NCI-H1092 (cell line): ENCODE measurements around the gene DDX28.
"Not testable (repeated sequence)": the region's sequence is repeated elsewhere in the genome, so short reads cannot be mapped to it uniquely, and the experiment has no call there.

Experiments used
- DNase-seq: peaks from one replicate; lab custom pipeline; 2025; lab: John Stamatoyannopoulos, UW

Gene DDX28

DNA sequence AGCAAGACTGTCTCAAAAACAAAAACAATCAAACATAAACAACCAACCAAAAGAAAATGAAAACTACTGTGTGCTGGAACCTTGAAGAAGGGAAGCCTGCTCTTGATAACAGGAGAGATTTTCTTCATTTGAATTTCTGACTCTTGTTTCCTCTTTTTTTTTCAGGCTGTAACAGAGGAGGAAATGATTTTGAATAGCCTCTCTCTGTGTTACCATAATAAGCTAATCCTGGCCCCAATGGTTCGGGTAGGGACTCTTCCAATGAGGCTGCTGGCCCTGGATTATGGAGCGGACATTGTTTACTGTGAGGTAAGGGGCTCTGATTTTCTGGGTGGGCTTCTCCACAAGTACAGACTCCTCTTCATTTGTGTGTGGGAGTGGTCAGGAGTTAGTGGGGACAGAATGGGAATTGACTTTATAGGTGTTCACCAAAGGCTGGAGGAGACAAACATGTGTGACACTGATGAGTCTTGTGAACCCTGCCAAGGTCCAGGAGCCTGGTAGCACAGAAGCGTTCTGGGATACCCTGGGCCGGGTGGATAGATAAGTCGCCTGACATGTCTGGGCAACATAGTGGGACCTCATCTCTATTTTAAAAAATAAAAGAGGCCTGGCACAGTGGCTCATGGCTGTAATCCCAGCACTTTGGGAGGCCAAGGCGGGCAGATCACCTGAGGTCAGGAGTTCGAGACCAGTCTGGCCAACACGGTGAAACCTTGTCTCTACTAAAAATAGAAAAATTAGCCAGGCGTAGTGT is 15.0 kb upstream of the DDX28 start:
- DNase-seq: no peak

DNA sequence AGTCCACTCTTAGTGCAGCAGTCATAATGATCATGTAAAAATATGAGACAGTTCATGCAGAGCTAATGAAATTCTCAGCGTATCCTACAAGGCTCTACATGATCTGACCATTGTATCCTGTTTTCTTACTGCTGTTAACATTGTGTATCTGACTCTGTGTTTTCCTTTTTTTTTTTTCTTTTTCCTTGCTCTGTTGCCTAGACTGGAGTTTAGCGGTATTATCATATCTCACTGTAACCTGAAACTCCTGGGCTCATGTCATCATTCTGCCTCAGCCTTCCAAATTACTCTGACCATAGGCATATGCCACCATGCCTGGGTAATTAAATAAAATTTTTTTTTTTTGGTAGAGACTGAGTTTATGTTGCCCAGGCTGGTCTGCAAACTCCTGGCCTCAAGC is 12.2 kb upstream of the DDX28 start:
- no peak for DNase-seq

DNA sequence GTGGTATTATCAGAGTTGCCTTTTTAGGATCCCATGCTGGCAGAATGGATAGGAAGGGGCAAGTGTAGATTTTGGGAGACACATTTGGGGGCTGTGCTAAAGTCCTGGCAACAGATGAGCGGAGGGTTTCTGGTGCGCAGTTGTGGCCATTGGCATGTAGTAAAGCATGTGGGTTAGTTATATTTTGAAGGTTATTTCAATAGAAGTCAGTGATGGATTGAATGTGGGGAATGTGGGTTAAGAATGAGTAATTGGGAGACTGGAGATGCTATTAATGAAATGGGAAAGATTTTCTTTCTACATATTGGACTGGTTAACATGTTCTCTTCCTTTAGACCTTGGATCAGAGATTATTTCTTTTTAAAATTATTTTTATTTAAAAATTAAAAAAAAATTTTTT is 10.1 kb upstream of the DDX28 start:
- no peak for DNase-seq

DNA sequence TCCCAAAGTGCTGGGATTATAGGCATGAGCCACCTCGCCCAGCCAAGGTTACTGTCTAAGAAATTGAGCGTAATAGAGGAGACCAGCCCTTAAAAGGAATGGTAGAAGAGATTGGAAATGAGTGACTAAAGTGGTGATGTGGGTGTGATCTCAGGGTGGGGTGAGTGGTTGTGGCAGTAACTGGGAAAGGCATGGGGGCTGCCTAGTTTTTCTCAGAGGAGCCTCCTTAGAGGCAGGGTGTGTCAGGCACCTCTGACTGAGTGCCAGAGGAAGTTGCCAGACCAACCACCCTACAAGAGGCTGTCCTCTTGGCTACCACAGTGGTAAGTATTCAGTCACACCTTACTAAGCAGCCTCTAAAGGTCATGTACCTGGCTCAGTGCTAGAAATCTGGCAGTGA is 8.9 kb upstream of the DDX28 start:
- no peak for DNase-seq

DNA sequence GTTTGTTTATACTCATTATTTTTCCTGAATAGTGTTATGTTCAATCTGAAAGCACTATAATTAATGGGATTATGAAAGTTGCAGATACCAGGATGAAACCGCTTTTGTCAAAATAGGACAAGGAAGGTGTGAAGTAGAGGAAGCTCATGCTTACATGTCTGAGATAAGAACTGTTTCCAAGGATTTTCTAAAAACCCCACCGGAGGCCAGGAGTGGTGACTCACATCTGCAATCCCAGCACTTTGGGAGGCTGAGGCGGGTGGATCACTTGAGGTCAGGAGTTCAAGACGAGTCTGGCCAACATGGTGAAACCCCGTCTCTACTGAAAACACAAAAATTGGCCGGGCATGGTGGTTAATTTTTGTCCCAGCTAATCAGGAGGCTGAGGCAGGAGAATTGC is 7.1 kb upstream of the DDX28 start:
- DNase-seq: not testable (repeated sequence)

DNA sequence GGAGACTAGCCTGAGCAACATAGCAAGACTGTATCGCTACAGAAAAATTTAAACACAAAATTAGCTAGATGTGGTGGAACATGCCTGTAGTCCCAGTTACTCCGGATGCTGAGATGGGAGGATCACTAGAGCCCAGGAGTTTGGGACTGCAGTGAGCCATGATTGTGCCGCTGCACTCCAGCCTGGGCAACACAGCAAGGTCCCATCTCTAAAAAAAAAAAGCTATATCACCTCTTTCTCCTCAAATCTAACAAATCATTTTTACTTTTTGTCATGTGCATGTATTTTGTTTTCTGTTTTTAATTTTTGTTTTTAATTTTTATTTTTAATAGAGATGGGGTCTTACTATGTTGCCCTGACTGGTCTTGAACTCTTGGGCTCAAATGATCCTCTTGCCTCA is 6.0 kb upstream of the DDX28 start:
- no peak for DNase-seq

DNA sequence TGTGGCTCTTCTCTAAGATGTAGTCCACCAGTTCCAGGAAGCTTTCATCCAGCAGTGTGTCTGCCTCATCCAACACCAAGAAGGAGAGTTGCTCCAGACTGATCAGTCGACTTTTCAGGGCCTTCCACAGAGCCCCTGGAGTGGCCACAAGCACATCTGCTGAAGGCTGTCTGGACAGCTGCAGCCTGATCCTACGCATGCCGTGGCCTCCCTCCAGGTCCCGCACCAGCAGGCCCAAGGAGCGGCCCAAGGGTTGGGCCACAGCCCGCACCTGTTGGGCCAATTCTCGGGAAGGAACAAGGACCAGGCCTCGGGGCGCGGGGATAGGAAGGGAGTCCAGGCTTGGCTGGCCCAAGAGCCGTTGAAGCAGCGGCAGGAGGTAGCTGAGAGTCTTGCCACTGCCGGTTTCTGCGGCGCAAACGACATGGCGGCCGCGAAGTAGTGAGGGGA is 729 bp downstream of the DDX28 start:
- DNase-seq: no peak

DNA sequence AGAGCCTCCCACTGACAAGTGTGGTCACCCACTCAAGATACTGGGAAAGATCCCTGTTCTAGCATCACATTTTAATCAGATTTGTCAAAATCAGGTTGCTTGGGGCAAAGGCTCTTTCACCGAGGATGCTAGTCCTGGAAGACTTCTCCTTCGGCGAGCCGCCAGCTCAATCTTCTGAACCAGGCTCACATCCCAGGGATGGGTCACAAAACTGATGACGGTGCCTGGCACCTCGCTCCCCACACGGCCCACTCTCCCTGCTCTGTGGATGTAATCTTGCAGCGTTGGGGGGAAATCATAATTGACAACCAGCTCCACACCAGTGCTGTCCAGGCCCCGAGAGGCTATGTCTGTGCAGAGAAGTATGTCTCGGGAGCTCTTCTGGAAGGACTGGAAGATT is 1.5 kb downstream of the DDX28 start:
- DNase-seq: no peak

DNA sequence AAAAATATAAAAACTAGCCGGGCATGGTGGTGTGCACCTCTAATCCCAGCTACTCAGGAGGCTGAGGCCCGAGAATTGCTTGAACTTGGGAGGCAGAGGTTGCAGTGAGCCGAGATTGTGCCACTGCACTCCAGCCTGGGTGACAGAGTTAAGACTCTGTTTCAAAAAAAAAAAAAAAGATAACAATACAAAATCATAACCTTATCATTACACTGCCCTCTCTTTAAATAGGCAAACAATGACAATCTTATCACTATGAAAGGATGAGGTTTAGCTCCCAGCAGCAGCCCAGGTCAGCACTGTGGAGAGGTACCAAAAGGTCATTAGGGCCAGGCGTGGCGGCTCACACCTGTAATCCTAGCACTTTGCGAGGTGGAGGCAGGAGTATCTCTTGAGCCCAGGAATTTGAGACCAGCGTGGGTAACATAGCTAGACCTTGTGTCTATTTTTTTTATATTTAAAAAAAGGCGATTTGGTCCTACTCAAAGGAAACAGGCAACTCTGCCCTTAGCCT is 3.8 kb downstream of the DDX28 start:
- no peak for DNase-seq

DNA sequence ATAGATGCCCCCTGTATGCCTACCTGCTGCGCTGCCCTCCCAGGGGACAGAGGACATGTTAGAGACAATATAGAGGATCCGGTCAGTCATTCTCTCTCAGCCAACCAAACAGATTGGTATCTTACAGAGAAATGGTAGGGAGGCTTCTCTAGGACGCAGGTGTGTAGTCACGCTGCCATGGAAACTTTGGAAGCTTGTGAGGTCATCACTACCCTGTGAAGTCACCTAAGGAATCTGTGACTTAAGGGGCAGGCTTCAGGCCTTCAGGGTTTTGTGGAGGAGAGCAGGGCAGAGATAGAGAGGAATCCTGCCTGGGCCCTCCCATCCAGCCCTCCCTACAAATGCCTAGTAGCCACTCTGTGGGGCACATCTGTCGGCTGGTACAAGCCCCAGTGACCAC is 7.4 kb downstream of the DDX28 start, which contains the start of gene DPEP2NB:
TSS of gene DPEP2NB (minus strand) at position 231 of the 400 bp plus-strand sequence. CDS start at position 90, 141 bp downstream.
- DNase-seq: no peak

DNA sequence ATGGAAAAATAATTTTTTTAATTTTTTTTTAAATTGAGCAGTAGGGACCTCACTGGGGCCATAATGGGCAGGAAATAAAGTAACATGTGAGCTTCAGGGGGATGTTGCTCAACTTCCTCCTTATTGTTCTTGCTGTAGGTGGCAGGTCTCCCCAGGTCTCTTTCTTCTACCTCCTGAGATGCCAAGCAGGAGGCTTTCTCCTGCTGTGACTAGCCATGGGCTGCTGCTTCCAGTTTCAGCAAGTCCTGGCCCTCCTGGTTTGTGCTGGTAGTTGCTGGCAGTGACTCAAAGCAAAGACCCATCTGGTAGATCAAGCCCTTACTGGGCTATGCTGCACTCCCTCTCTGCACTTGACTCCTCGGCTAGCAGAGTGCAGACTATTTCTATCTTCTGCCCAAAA is 9.6 kb downstream of the DDX28 start:
- no peak for DNase-seq

DNA sequence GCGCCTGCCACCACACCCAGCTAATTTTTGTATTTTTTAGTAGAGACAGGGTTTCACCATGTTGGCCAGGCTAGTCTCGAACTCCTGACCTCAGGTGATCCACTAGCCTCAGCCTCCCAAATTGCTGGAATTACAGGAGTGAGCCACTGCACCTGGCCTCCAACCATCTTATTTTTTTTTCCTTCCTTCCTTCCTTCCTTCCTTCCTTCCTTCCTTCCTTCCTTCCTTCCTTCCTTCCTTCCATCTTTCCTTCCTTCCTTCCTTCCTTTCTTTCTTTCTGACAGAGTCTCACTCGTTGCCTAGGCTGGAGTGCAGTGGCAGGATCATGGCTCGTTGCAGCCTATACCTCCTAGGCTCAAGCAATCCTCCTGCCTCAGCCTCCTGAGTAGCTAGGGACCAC is 13.2 kb downstream of the DDX28 start:
- not testable (repeated sequence) for DNase-seq

DNA sequence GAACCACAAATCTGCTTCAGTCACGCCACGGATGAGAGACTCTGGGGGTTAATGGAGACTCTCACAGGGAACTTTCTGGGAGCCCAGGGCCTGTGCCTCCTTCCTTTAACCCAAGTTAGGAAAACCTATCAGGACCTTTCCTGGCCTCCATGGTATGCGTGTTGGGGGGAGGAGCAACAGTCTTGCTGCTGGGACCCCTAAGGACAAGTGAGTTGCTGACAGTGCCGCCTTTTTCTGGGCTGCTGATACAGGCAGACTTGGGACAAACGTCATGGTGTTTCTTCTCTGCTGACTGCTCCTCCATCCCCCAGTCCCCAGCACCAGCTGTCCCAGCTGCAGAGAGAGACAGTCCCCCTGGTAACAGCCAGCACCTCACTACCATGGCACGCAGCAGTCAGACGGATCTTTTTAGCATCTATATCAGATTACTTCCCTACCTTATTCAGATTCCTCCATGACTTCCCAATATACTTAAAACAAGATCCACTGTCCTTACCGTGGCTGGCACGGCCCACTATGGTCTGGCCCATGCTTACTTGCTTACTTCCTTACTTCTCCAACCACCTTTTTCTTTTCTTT is 13.8 kb downstream of the DDX28 start:
- DNase-seq: no peak

DNA sequence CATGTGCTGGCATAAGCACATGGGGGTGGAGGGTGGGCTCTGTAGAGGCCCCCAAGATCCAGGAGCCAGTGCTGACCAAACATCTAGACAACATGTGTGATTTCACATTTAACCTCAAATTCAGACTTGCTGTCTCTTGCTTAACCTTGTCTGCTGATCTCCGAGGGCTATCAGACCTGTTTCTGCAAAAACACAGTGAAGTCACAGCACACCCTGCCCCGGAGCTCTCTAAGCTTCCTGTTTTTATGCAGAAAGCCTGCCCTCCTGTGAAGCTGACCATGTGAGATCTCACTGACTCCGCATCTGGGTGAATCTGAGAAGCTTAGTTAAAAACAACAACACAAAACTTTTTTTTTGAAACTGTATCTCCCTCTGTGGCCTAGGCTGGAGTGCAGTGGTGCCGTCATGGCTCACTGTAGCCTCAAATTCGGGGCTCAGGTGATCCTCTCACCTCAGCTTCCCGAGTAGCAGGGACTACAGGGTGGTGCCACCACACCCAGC is 17.2 kb downstream of the DDX28 start:
- DNase-seq: no peak

DNA sequence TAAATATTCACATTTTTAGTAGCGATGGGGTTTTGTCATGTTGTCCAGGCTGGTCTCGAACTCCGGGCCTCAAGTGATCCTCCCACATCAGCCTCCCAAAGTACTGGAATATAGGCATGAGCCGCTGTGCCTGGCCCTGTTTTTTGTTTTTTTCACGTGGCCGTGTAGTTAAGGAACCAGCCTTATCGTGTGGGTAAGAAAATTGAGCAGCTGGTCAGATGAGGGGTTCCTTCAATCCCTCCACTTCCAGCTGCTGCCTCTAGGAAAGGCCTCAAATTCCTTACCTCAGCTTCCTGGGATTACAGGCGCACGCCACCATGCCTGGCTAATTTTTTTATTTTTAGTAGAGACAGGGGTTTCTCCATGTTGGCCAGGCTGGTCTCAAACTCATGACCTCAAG is 17.8 kb downstream of the DDX28 start:
- no peak for DNase-seq

DNA sequence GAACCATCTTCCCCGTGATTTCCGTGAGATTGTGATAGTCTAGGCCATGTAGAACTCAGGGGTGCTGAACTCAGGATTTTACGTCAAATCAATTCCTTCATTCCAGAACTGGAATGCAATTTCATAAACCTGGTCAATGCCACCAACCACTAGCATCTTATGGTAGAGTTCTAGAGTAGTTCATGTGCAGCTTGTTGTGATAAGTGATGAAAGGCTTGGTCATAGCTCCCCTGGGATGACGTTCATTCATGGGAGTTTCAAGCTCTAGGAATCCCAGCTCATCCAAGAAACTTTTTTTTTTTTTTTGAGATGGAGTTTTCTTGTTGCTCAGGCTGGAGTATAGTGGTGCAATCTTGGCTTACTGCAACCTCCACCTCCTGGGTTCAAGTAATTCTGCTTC is 20.0 kb downstream of the DDX28 start:
- DNase-seq: no peak

DNA sequence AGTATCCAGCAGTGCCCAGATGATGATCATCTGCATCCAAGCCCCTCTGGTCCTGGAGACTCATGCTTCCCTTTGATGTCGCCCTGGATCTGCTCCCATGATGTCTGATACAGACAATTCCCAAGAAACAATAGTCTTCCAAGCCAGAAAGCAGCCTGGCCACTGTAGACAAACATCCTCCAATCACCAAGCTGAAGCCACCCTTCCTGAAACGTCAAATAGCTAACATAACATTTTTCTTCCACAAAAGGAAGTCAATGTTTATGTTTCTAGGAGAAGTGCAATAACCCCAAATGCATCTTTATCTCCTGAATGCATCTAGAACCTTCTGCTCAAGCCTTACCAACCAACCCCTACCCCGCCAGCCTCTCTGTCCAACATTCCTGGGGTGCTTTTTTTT is 22.6 kb downstream of the DDX28 start:
- DNase-seq: no peak

DNA sequence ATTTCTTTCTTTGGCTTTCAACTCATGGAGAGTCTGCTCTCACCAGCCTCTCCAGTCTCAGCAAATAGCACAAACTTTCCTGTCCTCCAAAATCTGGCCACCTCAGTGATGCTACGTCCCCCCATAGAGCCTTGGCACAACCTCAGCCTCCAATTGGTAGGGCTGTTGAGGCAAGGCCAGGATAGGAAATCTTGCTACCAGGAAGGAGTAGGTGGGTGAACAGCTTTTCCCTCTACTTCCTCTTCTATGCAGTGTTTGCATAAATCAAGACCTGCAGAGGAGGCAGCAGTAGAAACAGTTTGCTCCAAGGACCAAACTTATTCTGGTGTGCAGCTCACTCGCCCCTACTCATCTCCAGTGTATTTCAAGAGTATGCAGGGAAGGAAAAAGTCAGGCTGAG is 23.0 kb downstream of the DDX28 start:
- DNase-seq: no peak

DNA sequence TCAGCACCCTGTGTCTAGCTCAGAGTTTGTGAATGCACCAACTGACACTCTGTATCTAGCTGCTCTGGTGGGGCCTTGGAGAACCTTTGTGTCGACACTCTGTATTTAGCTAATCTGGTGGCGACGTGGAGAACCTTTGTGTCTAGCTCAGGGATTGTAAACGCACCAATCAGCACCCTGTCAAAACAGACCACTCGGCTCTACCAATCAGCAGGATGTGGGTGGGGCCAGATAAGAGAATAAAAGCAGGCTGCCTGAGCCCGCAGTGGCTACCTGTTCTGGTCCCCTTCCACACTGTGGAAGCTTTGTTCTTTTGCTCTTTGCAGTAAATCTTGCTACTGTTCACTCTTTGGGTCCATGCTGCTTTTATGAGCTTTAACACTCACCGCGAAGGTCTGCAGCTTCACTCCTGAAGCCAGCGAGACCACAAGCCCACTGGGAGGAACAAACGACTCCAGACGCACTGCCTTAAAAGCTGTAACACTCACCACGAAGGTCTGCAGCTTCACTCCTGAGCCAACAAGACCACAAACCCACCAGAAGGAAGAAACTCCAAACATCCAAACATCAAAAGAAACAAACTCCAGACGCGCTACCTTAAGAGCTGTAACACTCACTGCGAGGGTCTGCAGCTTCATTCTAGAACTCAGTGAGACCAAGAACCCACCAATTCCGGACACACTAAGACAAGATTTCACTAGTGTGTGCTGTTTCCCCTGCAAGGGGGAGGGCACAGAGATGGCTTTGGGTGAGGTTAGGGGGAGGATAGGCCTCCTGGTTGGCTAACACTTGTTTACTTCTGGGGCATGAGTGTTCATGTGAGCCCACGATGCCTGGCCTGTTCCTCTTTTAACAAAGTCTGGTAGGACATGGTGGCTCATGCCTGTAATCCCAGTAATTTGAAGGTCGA is 24.0 kb downstream of the DDX28 start, which contains the start of gene DPEP2:
TSS of gene DPEP2 (minus strand) at position 706 of the 910 bp plus-strand sequence. CDS start 6,272 bp downstream, outside the sequence.
- not testable (repeated sequence) for DNase-seq

DNA sequence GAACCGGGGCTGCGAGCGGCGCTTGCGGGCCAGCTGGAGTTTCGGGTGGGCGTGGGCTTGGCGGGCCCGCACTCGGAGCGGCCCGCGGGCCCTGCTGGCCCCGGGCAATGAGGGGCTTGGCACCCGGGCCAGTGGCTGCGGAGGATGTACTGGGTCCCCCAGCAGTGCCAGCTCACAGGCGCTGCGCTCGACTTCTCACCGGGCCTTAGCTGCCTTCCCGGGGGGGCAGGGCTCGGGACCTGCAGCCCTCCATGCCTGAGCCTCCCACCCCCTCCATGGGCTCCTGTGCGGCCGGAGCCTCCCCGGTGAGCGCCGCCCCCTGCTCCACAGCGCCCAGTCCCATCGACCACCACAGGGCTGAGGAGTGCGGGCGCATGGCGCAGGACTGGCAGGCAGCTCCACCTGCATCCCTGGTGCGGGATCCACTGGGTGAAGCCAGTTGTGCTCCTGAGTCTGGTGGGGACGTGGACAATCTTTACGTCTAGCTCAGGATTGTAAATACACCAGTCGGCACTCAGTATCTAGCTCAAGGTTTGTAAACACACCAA is 24.7 kb downstream of the DDX28 start:
- DNase-seq: not testable (repeated sequence)

DNA sequence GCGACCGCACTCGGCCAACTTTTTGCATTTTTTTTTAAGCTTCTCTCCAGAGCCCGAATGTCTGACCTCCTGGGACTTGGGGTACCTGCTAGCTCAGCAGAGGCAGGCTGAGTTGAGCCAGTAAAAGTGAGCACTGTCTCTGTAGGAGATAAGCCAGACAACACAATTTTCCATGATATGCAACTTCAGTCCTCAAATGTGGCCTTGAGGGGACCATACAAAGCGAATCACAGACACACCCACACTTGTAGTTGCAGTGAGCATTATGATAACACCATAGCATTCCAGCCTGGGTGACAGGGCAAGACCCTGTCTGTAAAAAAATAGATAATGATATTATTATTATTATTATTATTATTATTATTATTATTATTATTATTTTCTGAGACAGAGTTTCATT is 26.4 kb downstream of the DDX28 start:
- no peak for DNase-seq

DNA sequence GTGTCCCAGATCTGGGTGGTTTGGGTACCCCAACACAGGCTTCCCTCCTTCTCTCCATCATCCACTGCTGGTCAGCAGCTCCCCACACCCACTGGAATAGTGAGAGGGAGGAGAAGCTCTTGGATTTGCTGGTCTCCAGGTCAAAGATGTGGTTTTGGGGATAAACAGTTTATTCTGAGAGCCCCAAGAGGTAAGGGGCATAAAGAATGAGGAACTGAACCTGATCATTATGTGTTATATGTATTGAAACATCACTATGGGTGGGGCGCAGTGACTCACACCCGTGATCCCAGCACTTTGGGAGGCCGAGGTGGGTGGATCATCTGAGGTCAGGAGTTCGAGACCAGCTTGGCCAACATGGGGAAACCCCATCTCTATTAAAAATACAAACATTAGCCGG is 27.6 kb downstream of the DDX28 start:
- no peak for DNase-seq
